ENCODE results near the gene SIGLEC1. TPM values are rescaled to one million over a fixed set of nuclear protein-coding genes. Genes with fewer than 3 reads are reported as not detected.

Gene SIGLEC1
- polyA plus RNA-seq, 3 donors from 2014 or later = 0.13 TPM; not detected in 2

- Mint-ChIP-seq H3K4me3 (no peak overlapping the region), H3K27me3 (ENCODE audit: low read depth in 3 of 3) (peaks cover 3 to 9% (median 4%) of the 10 kb centered on the region in 3 donors), H3K9me3 (no peaks in the 10 kb centered on the region), H3K4me1 (peaks cover 4 to 9% of the 10 kb centered on the region in 2 donors), H3K36me3 (no peaks in the 10 kb centered on the region), H3K27ac (no peak overlapping the region)
- DNase-seq = no peak
Observed at GRCh38 chr20:3739926-3740451, 27.6 kb upstream of the SIGLEC1 start.

GRCh38 chr20:3739054-3739925, 26.9 kb upstream of the SIGLEC1 start:
- no peaks in the 10 kb centered on the region for H3K9me3 Mint-ChIP-seq
- H3K36me3 Mint-ChIP-seq = no peaks in the 10 kb centered on the region
- H3K27me3 Mint-ChIP-seq (ENCODE audit: low read depth in 3 of 3) = peaks cover 3 to 9% (median 3%) of the 10 kb centered on the region in 3 donors
- H3K4me3 Mint-ChIP-seq = no peak overlapping the region
- DNase-seq = no peak
- peaks cover 0 to 2% of the 10 kb centered on the region in 2 donors for H3K4me1 Mint-ChIP-seq
- H3K27ac Mint-ChIP-seq = no peak overlapping the region

- no peaks in the 10 kb centered on the region for H3K9me3 Mint-ChIP-seq
- no peak overlapping the region for H3K4me3 Mint-ChIP-seq
- peaks cover 4 to 6% (median 6%) of the 10 kb centered on the region in 3 donors for H3K27me3 Mint-ChIP-seq (ENCODE audit: low read depth in 3 of 3)
- no peaks in the 10 kb centered on the region for H3K36me3 Mint-ChIP-seq
- peak overlapping the region in 2 of 6 donors; percentile 20 to 49 for H3K27ac Mint-ChIP-seq
- no peaks in the 10 kb centered on the region for H3K4me1 Mint-ChIP-seq
- DNase-seq = no peak
Observed at GRCh38 chr20:3738111-3739053, 26.0 kb upstream of the SIGLEC1 start.

GRCh38 chr20:3735768-3736167, 23.4 kb upstream of the SIGLEC1 start:
- H3K27ac Mint-ChIP-seq = no peak overlapping the region
- DNase-seq = no peak
- H3K9me3 Mint-ChIP-seq = no peaks in the 10 kb centered on the region
- H3K36me3 Mint-ChIP-seq = peaks cover 0 to 3% (median 0%) of the 10 kb centered on the region in 3 donors
- peaks cover 8 to 11% (median 9%) of the 10 kb centered on the region in 3 donors for H3K27me3 Mint-ChIP-seq (ENCODE audit: low read depth in 3 of 3)
- H3K4me3 Mint-ChIP-seq = no peak overlapping the region
- H3K4me1 Mint-ChIP-seq = no peaks in the 10 kb centered on the region

- DNase-seq = no peak
- Mint-ChIP-seq H3K36me3 (peaks cover 0 to 4% (median 0%) of the 10 kb centered on the region in 3 donors), H3K4me3 (no peak overlapping the region), H3K27me3 (ENCODE audit: low read depth in 3 of 3) (peaks cover 12 to 14% (median 13%) of the 10 kb centered on the region in 3 donors), H3K27ac (no peak overlapping the region), H3K4me1 (no peaks in the 10 kb centered on the region), H3K9me3 (no peaks in the 10 kb centered on the region)
Observed at GRCh38 chr20:3734111-3734843, 21.9 kb upstream of the SIGLEC1 start.

GRCh38 chr20:3733119-3733995, 21.0 kb upstream of the SIGLEC1 start:
- H3K4me3 Mint-ChIP-seq = no peak overlapping the region
- peaks cover 0 to 4% (median 0%) of the 10 kb centered on the region in 3 donors for H3K36me3 Mint-ChIP-seq
- H3K27me3 Mint-ChIP-seq (ENCODE audit: low read depth in 3 of 3) = peaks cover 12 to 14% (median 13%) of the 10 kb centered on the region in 3 donors
- H3K9me3 Mint-ChIP-seq = no peaks in the 10 kb centered on the region
- no peak for DNase-seq
- H3K4me1 Mint-ChIP-seq = no peaks in the 10 kb centered on the region
- no peak overlapping the region for H3K27ac Mint-ChIP-seq

GRCh38 chr20:3732327-3733118, 20.1 kb upstream of the SIGLEC1 start, which contains the start of gene HSPA12B:
HSPA12B (plus strand) TSS chr20:3732685; CDS start chr20:3738675, 5,990 bp downstream.
- Mint-ChIP-seq H3K4me3 (peak within 1 kb of the TSS in 1 of 5 donors; percentile 40), H3K36me3 (peaks cover 0 to 4% (median 0%) of the 10 kb centered on the region in 3 donors), H3K9me3 (no peaks in the 10 kb centered on the region), H3K27ac (no peak within 1 kb of the TSS), H3K27me3 (ENCODE audit: low read depth in 3 of 3) (peaks cover 12 to 14% (median 14%) of the 10 kb centered on the region in 3 donors), H3K4me1 (no peaks in the 10 kb centered on the region)
- no peak for DNase-seq

- Mint-ChIP-seq H3K27ac (no peak overlapping the region), H3K4me1 (no peaks in the 10 kb centered on the region), H3K9me3 (no peaks in the 10 kb centered on the region), H3K27me3 (ENCODE audit: low read depth in 3 of 3) (peaks cover 12 to 18% (median 14%) of the 10 kb centered on the region in 3 donors), H3K36me3 (peaks cover 0 to 4% (median 0%) of the 10 kb centered on the region in 3 donors), H3K4me3 (no peak overlapping the region)
- no peak for DNase-seq
Observed at GRCh38 chr20:3731944-3732326, 19.5 kb upstream of the SIGLEC1 start.

- Mint-ChIP-seq H3K36me3 (peaks cover 0 to 4% (median 0%) of the 10 kb centered on the region in 3 donors), H3K9me3 (no peaks in the 10 kb centered on the region), H3K4me3 (peak overlapping the region in 1 of 5 donors; percentile 40), H3K27ac (peak overlapping the region in 1 of 6 donors; percentile 41), H3K27me3 (ENCODE audit: low read depth in 3 of 3) (peaks cover 12 to 19% (median 15%) of the 10 kb centered on the region in 3 donors), H3K4me1 (no peaks in the 10 kb centered on the region)
- DNase-seq = no peak
Observed at GRCh38 chr20:3730803-3731672, 18.6 kb upstream of the SIGLEC1 start.

GRCh38 chr20:3729811-3730540, 17.6 kb upstream of the SIGLEC1 start:
- Mint-ChIP-seq H3K4me3 (peak overlapping the region in 1 of 5 donors; percentile 11), H3K9me3 (no peaks in the 10 kb centered on the region), H3K27me3 (ENCODE audit: low read depth in 3 of 3) (peaks cover 12 to 19% (median 18%) of the 10 kb centered on the region in 3 donors), H3K27ac (no peak overlapping the region), H3K4me1 (no peaks in the 10 kb centered on the region), H3K36me3 (peaks cover 0 to 4% (median 0%) of the 10 kb centered on the region in 3 donors)
- no peak for DNase-seq
